A549 (cell line): ENCODE measurements around the gene TCEA3. TPM values are rescaled to one million over a fixed set of nuclear protein-coding genes. Genes with fewer than 3 reads are reported as not detected.

Experiments
- ATAC-seq, 2 experiments: fragments of 200-7000 bp in 1 of 2; fragments of >200 bp in 1 of 2; cut with Nextera tagmentation in 1 of 2; cut with Tn5 transposase in 1 of 2; 3 replicates each; pipeline versions ENCODE4 v1.8.0 to v1.9.1; 2018 to 2020; ENCODE audit warnings: mild to moderate bottlenecking in 1 of 2, moderate library complexity in 1 of 2
- CTCF ChIA-PET: fragments of 300-600 bp; sonication (Branson Sonifier 250); formaldehyde crosslinking; extraction: SDS; loops from one replicate; lab custom pipeline; 2021; ENCODE audit warnings: antibody characterized with exemption, inconsistent platforms; lab: Yijun Ruan, JAX
- POLR2A ChIA-PET: fragments of 350-600 bp; formaldehyde crosslinking; extraction: SDS; loops from one replicate; lab custom pipeline; 2021; ENCODE audit warnings: antibody characterized with exemption, inconsistent platforms; lab: Yijun Ruan, JAX
- DNase-seq, 2 experiments: peaks; one replicate each; pipeline versions ENCODE4 v3.0.0 to v3.0.0-alpha.2; 2011 to 2016; ENCODE audit warnings: low read depth in 1 of 2, low spot score in 1 of 2
- FAIRE-seq: peaks from 2 replicates; lab custom pipeline; 2011; peaks lifted over from hg19 to GRCh38; lab: Jason Lieb, UNC
- H3K27ac ChIP-seq, 2 experiments: fragments of >200 bp; sonication (Bioruptor Twin); formaldehyde crosslinking; 3 replicates each; pipeline ENCODE4 v1.5.1; 2016 to 2017
- H3K4me1 ChIP-seq: fragments of >200 bp; sonication (Bioruptor Twin); formaldehyde crosslinking; 3 replicates; pipeline ENCODE4 v1.6.1; 2016
- H3K4me2 ChIP-seq: fragments of >200 bp; sonication (Bioruptor Twin); formaldehyde crosslinking; 3 replicates; pipeline ENCODE4 v1.6.1; 2016
- H3K4me3 ChIP-seq: fragments of >200 bp; sonication (Bioruptor Twin); formaldehyde crosslinking; 3 replicates; pipeline ENCODE4 v1.5.1; 2016
- H3K9me3 ChIP-seq: fragments of >200 bp; sonication (Bioruptor Twin); formaldehyde crosslinking; 3 replicates; pipeline ENCODE4 v1.6.1; 2016
- CBX2 ChIP-seq: fragments of 200-600 bp; sonication (generic); IDR thresholded peaks from 2 replicates; pipeline ENCODE4 v1.6.1; 2016; ENCODE audit warnings: low read depth, mild to moderate bottlenecking, borderline replicate concordance
- CBX8 ChIP-seq: fragments of 200-600 bp; sonication (generic); IDR thresholded peaks from 2 replicates; pipeline ENCODE4 v1.6.1; 2016
- CEBPB ChIP-seq, 2 experiments: fragments of >200 bp in 1 of 2; sonication (Bioruptor Twin) in 1 of 2; formaldehyde crosslinking in 1 of 2; IDR thresholded peaks; 2 replicates each; pipeline ENCODE4 v1.6.1; 2012 to 2016
- CHD2 ChIP-seq: fragments of 150-350 bp; IDR thresholded peaks from 2 replicates; pipeline ENCODE4 v1.6.1; 2014; ENCODE audit warnings: low read length; ENCODE audit not compliant: partially characterized antibody
- EP300 ChIP-seq, 2 experiments: fragments of >200 bp; sonication (Bioruptor Twin); formaldehyde crosslinking; IDR thresholded peaks; 2 replicates in 1 of 2; 3 replicates in 1 of 2; pipeline ENCODE4 v1.6.1; 2016 to 2017
- FOSB ChIP-seq: fragments of 250-450 bp; sonication (Bioruptor Pico); IDR thresholded peaks from 2 replicates; pipeline ENCODE4 v1.5.0; 2020; ENCODE audit warnings: mild to moderate bottlenecking, moderate library complexity
- FOXS1 ChIP-seq: fragments of 250-450 bp; sonication (Bioruptor Pico); IDR thresholded peaks from 2 replicates; pipeline ENCODE4 v1.5.0; 2020; ENCODE audit warnings: mild to moderate bottlenecking, moderate library complexity
- HDAC2 ChIP-seq: fragments of 200-600 bp; sonication (generic); IDR thresholded peaks from 2 replicates; pipeline ENCODE4 v1.6.1; 2016
- HEYL ChIP-seq: fragments of 250-450 bp; sonication (Bioruptor Pico); IDR thresholded peaks from 2 replicates; pipeline ENCODE4 v1.8.0; 2021; ENCODE audit warnings: mild to moderate bottlenecking, moderate library complexity
- HOXB13 ChIP-seq: fragments of 250-450 bp; sonication (Bioruptor Pico); IDR thresholded peaks from 2 replicates; pipeline ENCODE4 v1.5.0; 2020; ENCODE audit warnings: low read depth, mild to moderate bottlenecking, moderate library complexity
- HOXB5 ChIP-seq: fragments of 250-450 bp; sonication (Bioruptor Pico); IDR thresholded peaks from 2 replicates; pipeline ENCODE4 v1.5.0; 2020; ENCODE audit warnings: mild to moderate bottlenecking, moderate library complexity
- JUNB ChIP-seq: fragments of >200 bp; sonication (Bioruptor Twin); formaldehyde crosslinking; IDR thresholded peaks from 2 replicates; pipeline ENCODE4 v1.6.1; 2016
- MAZ ChIP-seq: fragments of 150-350 bp; IDR thresholded peaks from 2 replicates; pipeline ENCODE4 v1.6.1; 2014; ENCODE audit warnings: antibody characterized with exemption, low read depth, low read length, borderline replicate concordance
- MYC ChIP-seq: IDR thresholded peaks from 2 replicates; pipeline ENCODE4 v1.6.1; 2012; ENCODE audit warnings: mild to moderate bottlenecking, inconsistent platforms, low read length, improper control_type of control experiment, borderline replicate concordance
- NPAS2 ChIP-seq: fragments of 250-450 bp; sonication (Bioruptor Pico); IDR thresholded peaks from 2 replicates; pipeline ENCODE4 v1.8.0; 2022; ENCODE audit warnings: mild to moderate bottlenecking, moderate library complexity, borderline replicate concordance
- POLR2A ChIP-seq: IDR thresholded peaks from 2 replicates; pipeline ENCODE4 v1.6.1; 2012; ENCODE audit warnings: mild to moderate bottlenecking, low read length
- RARB ChIP-seq: fragments of 250-450 bp; sonication (Bioruptor Pico); IDR thresholded peaks from 2 replicates; pipeline ENCODE4 v1.8.0; 2021; ENCODE audit warnings: mild to moderate bottlenecking, moderate library complexity
- RCOR1 ChIP-seq: fragments of 150-350 bp; IDR thresholded peaks from 2 replicates; pipeline ENCODE4 v1.6.1; 2014; ENCODE audit warnings: antibody characterized with exemption, low read length, low read depth
- RNF2 ChIP-seq: fragments of 200-600 bp; sonication (generic); IDR thresholded peaks from 2 replicates; pipeline ENCODE4 v1.6.1; 2016; ENCODE audit warnings: low read depth, mild to moderate bottlenecking, antibody characterized with exemption, moderate library complexity, borderline replicate concordance
- SMC3 ChIP-seq: fragments of >200 bp; sonication (Bioruptor Twin); formaldehyde crosslinking; IDR thresholded peaks from 3 replicates; pipeline ENCODE4 v1.6.1; 2018; ENCODE audit warnings: inconsistent platforms
- SREBF2 ChIP-seq: fragments of 450-650 bp; IDR thresholded peaks from 2 replicates; pipeline ENCODE4 v1.6.1; 2014; ENCODE audit warnings: mild to moderate bottlenecking, moderate library complexity
- TFCP2L1 ChIP-seq: fragments of 250-450 bp; sonication (Bioruptor Pico); IDR thresholded peaks from 2 replicates; pipeline ENCODE4 v1.5.0; 2021; ENCODE audit warnings: mild to moderate bottlenecking
- ZC3H11A ChIP-seq: fragments of 450-650 bp; IDR thresholded peaks from 2 replicates; pipeline ENCODE4 v1.6.1; 2014; ENCODE audit warnings: antibody characterized with exemption, mild to moderate bottlenecking
- ZNF302 ChIP-seq: fragments of 250-450 bp; sonication (Bioruptor Pico); IDR thresholded peaks from 2 replicates; pipeline ENCODE4 v1.9.0; 2021; ENCODE audit warnings: inconsistent platforms, mild to moderate bottlenecking, moderate library complexity
- ZSCAN20 ChIP-seq: fragments of 250-450 bp; sonication (Bioruptor Pico); IDR thresholded peaks from 2 replicates; pipeline ENCODE4 v1.8.0; 2022; ENCODE audit warnings: mild to moderate bottlenecking, moderate library complexity
- WGBS: methylation state at CpG from one replicate; pipeline ENCODE4 v1.1.6; 2017; ENCODE audit errors: missing lambda C conversion rate; 5-methylcytosine and 5-hydroxymethylcytosine counted together
- polyA plus RNA-seq, 4 experiments: library from polyadenylated mRNA; depleted of rRNA in 3 of 4; stranded (reverse); fragments of >200 nt; fragmentation: RNase III in 1 of 4; extraction: RNeasy Plus Mini Kit Qiagen cat#74134 plus additional on column Dnase treatment in 1 of 4; gene quantifications; 2 replicates in 3 of 4; 3 replicates in 1 of 4; pipeline ENCODE4 v1.2.3, GENCODE V29; 2011 to 2017
- TF ChIP-seq, protein P1 (sequence below): IDR thresholded peaks from 2 replicates; pipeline ENCODE4 v1.6.1; 2012; ENCODE audit warnings: low read depth, borderline replicate concordance
- TF ChIP-seq, protein P2 (sequence below): fragments of >200 bp; sonication (Bioruptor Twin); formaldehyde crosslinking; IDR thresholded peaks from 2 replicates; pipeline ENCODE4 v1.6.1; 2016
- TF ChIP-seq, protein P3 (sequence below): fragments of >200 bp; sonication (Bioruptor Twin); formaldehyde crosslinking; IDR thresholded peaks from 3 replicates; pipeline ENCODE4 v1.6.1; 2016
- TF ChIP-seq, protein P4 (sequence below): fragments of >200 bp; sonication (Bioruptor Twin); formaldehyde crosslinking; IDR thresholded peaks from 3 replicates; pipeline ENCODE4 v1.5.1; 2016

TCEA3 gene
- polyA plus RNA-seq, 2 of the 4 experiments (the other 2 are of a cell fraction) = 0.58 TPM

DNA sequence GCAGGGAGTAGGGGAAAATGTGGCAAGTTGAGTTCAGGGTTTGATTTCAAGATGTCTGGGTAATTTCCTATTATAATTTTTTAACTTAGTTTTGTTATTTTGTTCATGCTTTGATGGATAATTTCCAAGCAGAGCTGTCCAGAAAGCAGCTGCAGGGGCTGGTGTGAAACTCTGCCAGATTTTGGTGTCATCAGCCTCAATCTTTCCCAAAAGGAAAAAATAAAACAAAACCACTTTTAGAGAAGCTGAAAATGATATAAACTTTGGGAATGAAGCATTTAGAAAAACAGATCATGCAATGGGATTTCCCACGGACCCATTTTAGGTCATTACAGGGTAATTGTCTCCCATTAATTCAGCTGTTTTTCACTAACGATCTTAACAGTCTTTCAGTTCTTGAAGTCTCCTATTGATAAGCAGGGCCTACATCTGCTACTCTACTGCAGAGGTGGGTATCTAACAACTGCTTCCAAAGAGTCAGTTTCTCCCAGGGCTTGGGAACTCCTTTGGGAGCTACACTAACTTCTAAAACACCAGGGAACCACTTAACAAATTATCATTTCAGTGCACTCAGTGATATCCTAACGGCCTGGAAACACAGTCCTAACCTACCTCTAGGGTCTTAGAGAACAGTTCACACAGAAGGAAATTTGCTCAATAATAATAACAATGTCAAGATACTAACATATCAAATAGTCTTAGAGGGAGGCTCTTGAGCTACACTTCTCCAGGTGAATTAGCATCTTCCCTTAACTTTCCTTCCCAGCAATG lies 67.2 kb downstream of the TCEA3 start:
- no peak overlapping the region for H3K4me3 ChIP-seq
- DNase-seq (no peak), ATAC-seq (no peak), FAIRE-seq (no peak)
- no peak overlapping the region for H3K27ac ChIP-seq
- no peaks in the 10 kb centered on the region for H3K4me1 ChIP-seq
- POLR2A ChIA-PET = interaction anchor here (1.1 kb wide), 1 partner anchor 13 kb away, joined by 3 read pairs; the partner anchor contains the start of gene HNRNPR
- peaks cover 57% of the 10 kb centered on the region for H3K9me3 ChIP-seq
- CTCF ChIA-PET = interaction anchor here (0.8 to 1.4 kb wide), 2 partner anchors 46 to 278 kb away, joined by 3 read pairs; no protein-coding TSS in a partner anchor
- H3K4me2 ChIP-seq = no peak overlapping the region
- 77% methylated on average over 3 of the region's 3 CpGs for WGBS
- TF ChIP-seq ZSCAN20 (CRISPR knock-in tag) (no peak), CEBPB (IDR thresholded peaks at IDR 0.05) (no peak), SREBF2 (no peak), ZC3H11A (no peak), HEYL (CRISPR knock-in tag) (no peak), JUNB (no peak), MAZ (no peak), HOXB13 (CRISPR knock-in tag) (no peak), CBX8 (no peak), RARB (no peak), HOXB5 (no peak), CBX2 (no peak), NPAS2 (no peak), RNF2 (no peak), ZNF302 (CRISPR knock-in tag) (no peak), MYC (no peak), FOXS1 (no peak), EP300 (IDR thresholded peaks at IDR 0.05) (no peak), RCOR1 (no peak)
- TF ChIP-seq, protein P1, sequence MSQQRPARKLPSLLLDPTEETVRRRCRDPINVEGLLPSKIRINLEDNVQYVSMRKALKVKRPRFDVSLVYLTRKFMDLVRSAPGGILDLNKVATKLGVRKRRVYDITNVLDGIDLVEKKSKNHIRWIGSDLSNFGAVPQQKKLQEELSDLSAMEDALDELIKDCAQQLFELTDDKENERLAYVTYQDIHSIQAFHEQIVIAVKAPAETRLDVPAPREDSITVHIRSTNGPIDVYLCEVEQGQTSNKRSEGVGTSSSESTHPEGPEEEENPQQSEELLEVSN = no peak

DNA sequence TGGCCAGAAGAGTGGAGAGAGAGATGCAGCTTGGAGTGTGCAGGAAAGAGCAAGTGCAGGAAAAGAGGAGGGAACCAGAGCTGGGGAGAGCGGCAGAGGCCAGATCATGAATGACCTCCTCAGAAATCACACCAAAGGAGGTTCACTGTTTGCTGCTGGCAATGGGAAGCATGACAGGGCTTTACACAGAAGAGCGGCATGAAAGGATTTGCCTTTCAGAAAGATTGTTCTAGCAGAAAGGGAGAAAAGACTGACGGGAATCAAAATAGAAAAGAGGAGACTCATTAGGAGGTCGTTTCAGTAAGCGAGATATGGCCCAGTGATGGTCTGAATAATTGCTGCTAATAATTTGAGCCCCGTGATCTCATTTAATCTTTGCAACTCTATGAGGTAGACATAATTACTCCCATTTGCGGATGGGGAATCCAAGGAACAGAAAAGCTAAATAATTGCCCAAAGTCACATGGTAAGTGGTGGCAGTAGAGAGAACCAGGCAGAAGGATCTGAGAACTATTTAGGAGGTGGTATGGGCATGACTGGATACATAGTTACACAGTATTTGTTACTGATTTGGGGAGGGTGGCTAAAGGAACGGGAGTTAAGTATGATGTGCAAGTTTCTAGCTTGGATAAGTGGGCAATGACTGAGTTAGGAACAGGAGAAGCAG lies 67.9 kb downstream of the TCEA3 start:
- H3K27ac ChIP-seq = no peak overlapping the region
- H3K4me1 ChIP-seq = no peaks in the 10 kb centered on the region
- FAIRE-seq (no peak), ATAC-seq (no peak), DNase-seq (no peak)
- ChIA-PET POLR2A (interaction anchor here (1.0 to 1.1 kb wide), 2 partner anchors 12 kb away, joined by 3 read pairs; partner anchors contain the start of gene HNRNPR), CTCF (interaction anchor here (1.0 to 1.5 kb wide), 3 partner anchors 12 to 279 kb away, joined by 3 to 4 read pairs (median 3); partner anchors contain the start of gene HNRNPR)
- no peak overlapping the region for H3K4me3 ChIP-seq
- 86% methylated on average over 8 of the region's 8 CpGs for WGBS
- no peak for TF ChIP-seq CHD2
- TF ChIP-seq, protein P2, sequence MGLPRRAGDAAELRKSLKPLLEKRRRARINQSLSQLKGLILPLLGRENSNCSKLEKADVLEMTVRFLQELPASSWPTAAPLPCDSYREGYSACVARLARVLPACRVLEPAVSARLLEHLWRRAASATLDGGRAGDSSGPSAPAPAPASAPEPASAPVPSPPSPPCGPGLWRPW = no peak
- TF ChIP-seq, protein P3, sequence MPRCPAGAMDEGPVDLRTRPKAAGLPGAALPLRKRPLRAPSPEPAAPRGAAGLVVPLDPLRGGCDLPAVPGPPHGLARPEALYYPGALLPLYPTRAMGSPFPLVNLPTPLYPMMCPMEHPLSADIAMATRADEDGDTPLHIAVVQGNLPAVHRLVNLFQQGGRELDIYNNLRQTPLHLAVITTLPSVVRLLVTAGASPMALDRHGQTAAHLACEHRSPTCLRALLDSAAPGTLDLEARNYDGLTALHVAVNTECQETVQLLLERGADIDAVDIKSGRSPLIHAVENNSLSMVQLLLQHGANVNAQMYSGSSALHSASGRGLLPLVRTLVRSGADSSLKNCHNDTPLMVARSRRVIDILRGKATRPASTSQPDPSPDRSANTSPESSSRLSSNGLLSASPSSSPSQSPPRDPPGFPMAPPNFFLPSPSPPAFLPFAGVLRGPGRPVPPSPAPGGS = no peak
- TF ChIP-seq HOXB13 (CRISPR knock-in tag) = no peak
- TF ChIP-seq, protein P4, sequence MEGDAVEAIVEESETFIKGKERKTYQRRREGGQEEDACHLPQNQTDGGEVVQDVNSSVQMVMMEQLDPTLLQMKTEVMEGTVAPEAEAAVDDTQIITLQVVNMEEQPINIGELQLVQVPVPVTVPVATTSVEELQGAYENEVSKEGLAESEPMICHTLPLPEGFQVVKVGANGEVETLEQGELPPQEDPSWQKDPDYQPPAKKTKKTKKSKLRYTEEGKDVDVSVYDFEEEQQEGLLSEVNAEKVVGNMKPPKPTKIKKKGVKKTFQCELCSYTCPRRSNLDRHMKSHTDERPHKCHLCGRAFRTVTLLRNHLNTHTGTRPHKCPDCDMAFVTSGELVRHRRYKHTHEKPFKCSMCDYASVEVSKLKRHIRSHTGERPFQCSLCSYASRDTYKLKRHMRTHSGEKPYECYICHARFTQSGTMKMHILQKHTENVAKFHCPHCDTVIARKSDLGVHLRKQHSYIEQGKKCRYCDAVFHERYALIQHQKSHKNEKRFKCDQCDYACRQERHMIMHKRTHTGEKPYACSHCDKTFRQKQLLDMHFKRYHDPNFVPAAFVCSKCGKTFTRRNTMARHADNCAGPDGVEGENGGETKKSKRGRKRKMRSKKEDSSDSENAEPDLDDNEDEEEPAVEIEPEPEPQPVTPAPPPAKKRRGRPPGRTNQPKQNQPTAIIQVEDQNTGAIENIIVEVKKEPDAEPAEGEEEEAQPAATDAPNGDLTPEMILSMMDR = no peak
- no peak for TF ChIP-seq CBX8
- TF ChIP-seq POLR2A = no peak
- no peak for TF ChIP-seq RCOR1
- TF ChIP-seq NPAS2 = no peak
- TF ChIP-seq TFCP2L1 (CRISPR knock-in tag) = no peak
- TF ChIP-seq, protein P1 = no peak
- TF ChIP-seq CEBPB (IDR thresholded peaks at IDR 0.05) = no peak
- no peak for TF ChIP-seq HDAC2
- TF ChIP-seq CBX2 = no peak
- TF ChIP-seq FOSB (CRISPR knock-in tag) = no peak
- no peak for TF ChIP-seq SMC3
- no peak overlapping the region for H3K4me2 ChIP-seq
- H3K9me3 ChIP-seq = peaks cover 49% of the 10 kb centered on the region
